Measurements from ENCODE around the gene COBLL1. TPM values are rescaled to one million over a fixed set of nuclear protein-coding genes. Genes with fewer than 3 reads are reported as not detected.
"Not testable (repeated sequence)": the region's sequence is repeated elsewhere in the genome, so short reads cannot be mapped to it uniquely, and the experiment has no call there.

Gene COBLL1
- total RNA-seq, 1 donor from 2014 or later, result 28.2 TPM

DNA sequence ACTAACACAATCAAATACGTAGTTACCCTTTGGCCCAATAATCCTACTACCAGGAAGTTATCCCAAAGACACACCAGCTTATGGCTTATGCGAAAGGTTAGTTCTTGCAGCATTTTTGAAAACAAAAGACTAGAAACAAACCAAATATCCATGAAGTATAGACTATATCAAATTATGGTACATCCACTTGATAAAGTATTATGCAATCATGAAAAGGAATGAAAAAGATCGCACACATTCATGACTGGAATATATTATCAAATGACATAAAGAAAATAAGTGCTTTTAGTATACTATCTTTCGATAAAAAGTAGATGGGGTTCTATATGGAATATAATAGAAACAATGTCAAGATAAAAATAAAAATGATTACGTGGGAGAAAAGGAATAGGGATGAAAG is 78.2 kb downstream of the COBLL1 start:
- Mint-ChIP-seq H3K4me1 (ENCODE audit: unreplicated experiment) (peaks cover 7% of the 10 kb centered on the region), H3K9me3 (no peaks in the 10 kb centered on the region), H3K27ac (no peak overlapping the region), H3K36me3 (no peaks in the 10 kb centered on the region), H3K4me3 (no peak overlapping the region), H3K27me3 (no peaks in the 10 kb centered on the region)
- TF ChIP-seq, protein P1, sequence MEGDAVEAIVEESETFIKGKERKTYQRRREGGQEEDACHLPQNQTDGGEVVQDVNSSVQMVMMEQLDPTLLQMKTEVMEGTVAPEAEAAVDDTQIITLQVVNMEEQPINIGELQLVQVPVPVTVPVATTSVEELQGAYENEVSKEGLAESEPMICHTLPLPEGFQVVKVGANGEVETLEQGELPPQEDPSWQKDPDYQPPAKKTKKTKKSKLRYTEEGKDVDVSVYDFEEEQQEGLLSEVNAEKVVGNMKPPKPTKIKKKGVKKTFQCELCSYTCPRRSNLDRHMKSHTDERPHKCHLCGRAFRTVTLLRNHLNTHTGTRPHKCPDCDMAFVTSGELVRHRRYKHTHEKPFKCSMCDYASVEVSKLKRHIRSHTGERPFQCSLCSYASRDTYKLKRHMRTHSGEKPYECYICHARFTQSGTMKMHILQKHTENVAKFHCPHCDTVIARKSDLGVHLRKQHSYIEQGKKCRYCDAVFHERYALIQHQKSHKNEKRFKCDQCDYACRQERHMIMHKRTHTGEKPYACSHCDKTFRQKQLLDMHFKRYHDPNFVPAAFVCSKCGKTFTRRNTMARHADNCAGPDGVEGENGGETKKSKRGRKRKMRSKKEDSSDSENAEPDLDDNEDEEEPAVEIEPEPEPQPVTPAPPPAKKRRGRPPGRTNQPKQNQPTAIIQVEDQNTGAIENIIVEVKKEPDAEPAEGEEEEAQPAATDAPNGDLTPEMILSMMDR (conservative IDR thresholded peaks at IDR 0.05), result no peak
- no peak for DNase-seq (ENCODE audit: extremely low spot score, unreplicated experiment)

DNA sequence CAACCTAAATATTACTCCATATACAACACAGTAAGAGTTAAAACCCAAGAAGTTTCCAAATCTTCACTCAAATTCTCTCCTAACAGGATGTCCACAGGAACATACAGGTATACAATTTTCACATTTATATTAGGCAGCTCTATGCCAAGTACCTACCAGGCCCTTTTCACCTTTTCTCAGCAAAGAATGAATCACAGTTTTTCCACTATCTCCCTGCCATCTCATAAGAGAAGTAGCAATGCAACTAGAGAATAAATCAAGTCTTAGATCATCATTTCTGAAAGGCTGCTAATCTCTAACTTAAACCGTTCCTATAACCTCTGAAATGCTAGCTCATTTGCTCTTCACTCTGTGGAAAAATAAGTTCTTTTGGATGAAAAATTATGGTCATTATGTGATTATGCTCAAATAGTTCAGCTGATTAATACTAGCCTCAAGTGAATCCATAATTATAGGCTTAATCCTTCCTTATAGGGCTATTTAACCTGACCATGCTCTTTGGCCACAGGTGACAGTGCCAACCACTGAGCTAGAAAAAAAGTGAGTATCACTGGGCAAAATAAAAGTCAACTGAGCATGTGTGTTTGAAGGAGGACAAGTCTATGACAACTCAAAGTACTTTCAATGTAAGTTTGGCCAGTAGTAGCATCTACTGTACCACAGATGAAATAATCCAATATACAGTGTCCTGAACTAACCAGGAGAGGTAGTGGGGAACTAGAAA is 79.7 kb downstream of the COBLL1 start:
- no peak overlapping the region for H3K4me3 Mint-ChIP-seq
- H3K9me3 Mint-ChIP-seq, result no peaks in the 10 kb centered on the region
- no peaks in the 10 kb centered on the region for H3K36me3 Mint-ChIP-seq
- TF ChIP-seq, protein P1 (conservative IDR thresholded peaks at IDR 0.05), result no peak
- H3K27me3 Mint-ChIP-seq, result no peaks in the 10 kb centered on the region
- peaks cover 7% of the 10 kb centered on the region for H3K4me1 Mint-ChIP-seq (ENCODE audit: unreplicated experiment)
- H3K27ac Mint-ChIP-seq, result no peak overlapping the region
- no peak for DNase-seq (ENCODE audit: extremely low spot score, unreplicated experiment)

DNA sequence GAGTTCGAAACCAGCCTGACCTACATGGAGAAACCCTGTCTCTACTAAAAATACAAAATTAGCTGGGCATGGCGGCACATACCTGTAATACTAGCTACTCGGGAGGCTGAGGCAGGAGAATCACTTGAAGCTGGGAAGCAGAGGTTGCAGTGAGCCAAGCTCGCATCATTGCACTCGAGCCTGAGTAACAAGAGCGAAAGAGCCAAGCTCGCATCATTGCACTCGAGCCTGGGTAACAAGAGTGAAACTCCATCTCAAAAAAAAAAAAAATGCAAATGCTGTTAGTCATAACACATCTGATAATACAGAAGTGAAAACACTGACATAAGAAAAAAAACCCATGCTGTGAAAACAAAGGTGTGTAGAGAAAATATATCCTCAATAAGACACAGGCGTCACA is 80.4 kb downstream of the COBLL1 start:
- not testable (repeated sequence) for DNase-seq (ENCODE audit: extremely low spot score, unreplicated experiment); H3K36me3 Mint-ChIP-seq; H3K27ac Mint-ChIP-seq

DNA sequence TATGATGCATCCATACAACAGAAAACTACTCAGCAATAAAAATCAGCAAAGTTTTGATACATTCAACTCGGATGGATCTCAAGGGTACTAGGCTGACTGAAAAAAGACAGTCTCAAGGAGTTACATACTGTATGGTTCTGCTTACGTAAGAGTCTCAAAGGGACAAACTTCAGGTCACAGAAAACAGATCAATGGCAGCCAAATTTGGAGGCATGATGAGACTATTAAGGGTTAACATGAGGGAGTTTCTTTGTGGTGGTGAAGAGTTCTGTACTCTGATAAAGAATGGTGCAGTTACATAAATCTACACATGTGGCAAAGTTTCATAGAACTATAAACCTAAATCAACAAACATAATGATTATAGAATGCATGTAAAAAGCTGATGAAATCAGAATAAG is 81.4 kb downstream of the COBLL1 start:
- no peaks in the 10 kb centered on the region for H3K36me3 Mint-ChIP-seq
- no peaks in the 10 kb centered on the region for H3K27me3 Mint-ChIP-seq
- no peaks in the 10 kb centered on the region for H3K9me3 Mint-ChIP-seq
- no peak overlapping the region for H3K27ac Mint-ChIP-seq
- TF ChIP-seq, protein P1 (conservative IDR thresholded peaks at IDR 0.05), result no peak
- no peak overlapping the region for H3K4me3 Mint-ChIP-seq
- peaks cover 7% of the 10 kb centered on the region for H3K4me1 Mint-ChIP-seq (ENCODE audit: unreplicated experiment)
- no peak for DNase-seq (ENCODE audit: extremely low spot score, unreplicated experiment)

More for the DNA sequence above, 80.4 kb downstream of the COBLL1 start:
- H3K4me1 Mint-ChIP-seq (ENCODE audit: unreplicated experiment); H3K27me3 Mint-ChIP-seq; H3K4me3 Mint-ChIP-seq; H3K9me3 Mint-ChIP-seq: not testable (repeated sequence)

DNA sequence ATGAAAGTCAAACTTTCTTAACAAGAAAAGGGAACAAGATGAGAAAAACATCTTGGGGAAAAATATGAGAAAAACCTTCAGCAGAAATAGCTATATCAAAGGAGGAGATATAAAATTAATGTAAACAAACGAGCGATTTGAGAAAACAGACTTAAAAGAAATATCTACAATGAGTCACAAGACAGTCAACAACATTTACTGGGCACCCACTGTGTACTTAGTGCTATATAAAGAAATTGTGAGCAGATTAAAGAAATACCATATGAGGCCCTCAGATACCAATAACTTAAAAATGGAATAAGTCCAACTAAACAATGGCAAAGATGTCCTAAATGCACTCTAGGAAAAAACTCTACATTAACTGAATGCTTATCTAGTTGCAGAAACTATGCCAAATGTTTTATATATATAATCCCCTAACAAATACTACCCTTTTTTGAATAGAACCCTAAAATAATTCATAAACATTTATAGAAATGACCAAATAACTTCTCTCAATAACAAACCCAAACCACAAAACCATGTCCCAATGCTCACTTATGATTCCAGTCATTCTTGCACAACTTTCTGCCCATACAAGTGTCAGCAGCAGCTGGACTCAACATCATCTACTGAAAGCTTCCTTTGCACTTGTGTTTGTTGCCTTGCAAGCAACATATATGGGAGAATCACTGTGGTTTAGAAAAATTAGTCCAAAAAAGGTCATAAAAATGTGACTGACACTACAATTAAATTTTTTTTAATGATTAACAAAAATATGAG is 83.5 kb downstream of the COBLL1 start:
- Mint-ChIP-seq H3K27ac (no peak overlapping the region), H3K4me1 (ENCODE audit: unreplicated experiment) (peaks cover 7% of the 10 kb centered on the region), H3K9me3 (no peaks in the 10 kb centered on the region), H3K36me3 (no peaks in the 10 kb centered on the region), H3K27me3 (no peaks in the 10 kb centered on the region), H3K4me3 (no peak overlapping the region)
- TF ChIP-seq, protein P1 (conservative IDR thresholded peaks at IDR 0.05), result no peak
- no peak for DNase-seq (ENCODE audit: extremely low spot score, unreplicated experiment)

DNA sequence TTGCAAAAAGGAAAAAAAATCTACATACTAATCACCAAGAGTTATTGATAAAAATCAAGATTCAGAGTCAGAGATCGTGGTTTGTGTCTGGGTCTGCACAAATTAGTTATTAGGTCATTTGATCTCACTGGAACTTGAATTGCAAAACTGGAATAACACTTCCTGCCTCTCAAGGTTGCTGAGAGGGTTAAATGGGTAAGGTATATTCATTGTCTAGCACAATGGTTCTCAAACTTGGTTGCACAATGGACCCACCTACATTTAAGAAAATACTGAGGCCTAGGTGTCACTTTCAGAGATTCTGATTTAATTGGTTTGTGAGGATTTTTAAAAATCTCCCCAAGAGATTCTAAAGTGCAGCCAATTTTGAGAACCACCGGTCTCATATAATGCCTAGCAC is 84.8 kb downstream of the COBLL1 start:
- DNase-seq (ENCODE audit: extremely low spot score, unreplicated experiment), result no peak
- H3K27ac Mint-ChIP-seq, result no peak overlapping the region
- H3K4me3 Mint-ChIP-seq, result no peak overlapping the region
- TF ChIP-seq, protein P1 (conservative IDR thresholded peaks at IDR 0.05), result no peak
- no peaks in the 10 kb centered on the region for H3K9me3 Mint-ChIP-seq
- no peaks in the 10 kb centered on the region for H3K36me3 Mint-ChIP-seq
- no peaks in the 10 kb centered on the region for H3K27me3 Mint-ChIP-seq
- peaks cover 6% of the 10 kb centered on the region for H3K4me1 Mint-ChIP-seq (ENCODE audit: unreplicated experiment)
